ENCODE results near the gene CDC42EP2. TPM values are rescaled to one million over a fixed set of nuclear protein-coding genes. Genes with fewer than 3 reads are reported as not detected.

The CDC42EP2 gene
- total RNA-seq, 1 donor from 2014 or later = 0.11 TPM

- Mint-ChIP-seq H3K4me3 (peak overlapping the region; percentile 29), H3K27ac (no peak overlapping the region), H3K36me3 (no peaks in the 10 kb centered on the region), H3K27me3 (ENCODE audit: insufficient read depth, low read depth) (peaks cover 2% of the 10 kb centered on the region), H3K4me1 (no peaks in the 10 kb centered on the region), H3K9me3 (no peaks in the 10 kb centered on the region)
- no peaks in the 10 kb centered on the region for H3K4me1 ChIP-seq
- no peak overlapping the region for H3K4me3 ChIP-seq
- no peaks in the 10 kb centered on the region for H3F3A ChIP-seq (ENCODE audit: low read depth)
- no peak overlapping the region for H3K4me2 ChIP-seq
- H3K9me3 ChIP-seq (ENCODE audit: low read depth) = no peaks in the 10 kb centered on the region
- TF ChIP-seq EZH2 (IDR thresholded peaks at IDR 0.05) = no peak
- TF ChIP-seq CTCF (IDR thresholded peaks at IDR 0.05) = no peak
- no peak for TF ChIP-seq EZH2phosphoT487 (IDR thresholded peaks at IDR 0.05)
- no peak overlapping the region for H3K27ac ChIP-seq
- H3K9ac ChIP-seq = no peak overlapping the region
- DNase-seq (ENCODE audit: low spot score) = no peak
- no peaks in the 10 kb centered on the region for H3K27me3 ChIP-seq
- H3K36me3 ChIP-seq = no peaks in the 10 kb centered on the region
- no peak overlapping the region for H2AFZ ChIP-seq (replicated peaks)
- no peaks in the 10 kb centered on the region for H4K20me1 ChIP-seq (ENCODE audit: low read depth)
- H3K79me2 ChIP-seq (ENCODE audit: low read depth) = no peaks in the 10 kb centered on the region
Measured at GRCh38 chr11:65323813-65324212, 9.1 kb downstream of the CDC42EP2 start.

GRCh38 chr11:65325435-65325834 lies 10.8 kb downstream of the CDC42EP2 start:
- H3K27me3 ChIP-seq = peaks cover 7% of the 10 kb centered on the region
- peaks cover 3% of the 10 kb centered on the region for H3F3A ChIP-seq (ENCODE audit: low read depth)
- no peak overlapping the region for H3K27ac ChIP-seq
- H3K4me3 ChIP-seq = no peak overlapping the region
- no peaks in the 10 kb centered on the region for H3K36me3 ChIP-seq
- Mint-ChIP-seq H3K36me3 (no peaks in the 10 kb centered on the region), H3K9me3 (no peaks in the 10 kb centered on the region), H3K27ac (no peak overlapping the region), H3K27me3 (ENCODE audit: insufficient read depth, low read depth) (peaks cover 5% of the 10 kb centered on the region), H3K4me1 (peaks cover 5% of the 10 kb centered on the region), H3K4me3 (no peak overlapping the region)
- H3K9ac ChIP-seq = no peak overlapping the region
- no peak for TF ChIP-seq EZH2phosphoT487 (IDR thresholded peaks at IDR 0.05)
- TF ChIP-seq CTCF (IDR thresholded peaks at IDR 0.05) = no peak
- TF ChIP-seq EZH2 (IDR thresholded peaks at IDR 0.05) = no peak
- H2AFZ ChIP-seq (replicated peaks) = no peak overlapping the region
- H3K4me2 ChIP-seq = no peak overlapping the region
- no peaks in the 10 kb centered on the region for H3K9me3 ChIP-seq (ENCODE audit: low read depth)
- no peaks in the 10 kb centered on the region for H4K20me1 ChIP-seq (ENCODE audit: low read depth)
- no peak for DNase-seq (ENCODE audit: low spot score)
- no peaks in the 10 kb centered on the region for H3K4me1 ChIP-seq
- H3K79me2 ChIP-seq (ENCODE audit: low read depth) = no peaks in the 10 kb centered on the region

- no peaks in the 10 kb centered on the region for H3K9me3 ChIP-seq (ENCODE audit: low read depth)
- TF ChIP-seq EZH2phosphoT487 (IDR thresholded peaks at IDR 0.05) (no peak), EZH2 (IDR thresholded peaks at IDR 0.05) (no peak), CTCF (IDR thresholded peaks at IDR 0.05) (no peak)
- no peak overlapping the region for H3K9ac ChIP-seq
- no peak overlapping the region for H2AFZ ChIP-seq (replicated peaks)
- DNase-seq (ENCODE audit: low spot score) = no peak
- H3F3A ChIP-seq (ENCODE audit: low read depth) = peaks cover 13% of the 10 kb centered on the region
- no peaks in the 10 kb centered on the region for H3K4me1 ChIP-seq
- Mint-ChIP-seq H3K27ac (no peak overlapping the region), H3K4me3 (no peak overlapping the region), H3K27me3 (ENCODE audit: insufficient read depth, low read depth) (peaks cover 3% of the 10 kb centered on the region), H3K9me3 (no peaks in the 10 kb centered on the region), H3K36me3 (no peaks in the 10 kb centered on the region), H3K4me1 (peaks cover 5% of the 10 kb centered on the region)
- no peaks in the 10 kb centered on the region for H4K20me1 ChIP-seq (ENCODE audit: low read depth)
- H3K79me2 ChIP-seq (ENCODE audit: low read depth) = no peaks in the 10 kb centered on the region
- H3K4me2 ChIP-seq = no peak overlapping the region
- no peak overlapping the region for H3K4me3 ChIP-seq
- H3K36me3 ChIP-seq = no peaks in the 10 kb centered on the region
- H3K27me3 ChIP-seq = peaks cover 7% of the 10 kb centered on the region
- H3K27ac ChIP-seq = no peak overlapping the region
Measured at GRCh38 chr11:65327021-65327420, 12.4 kb downstream of the CDC42EP2 start.
